Measurements from ENCODE around the gene PAPPA2. TPM values are rescaled to one million over a fixed set of nuclear protein-coding genes. Genes with fewer than 3 reads are reported as not detected.
"Not testable (repeated sequence)": the region's sequence is repeated elsewhere in the genome, so short reads cannot be mapped to it uniquely, and the experiment has no call there.

Gene PAPPA2
- total and polyA plus RNA-seq, 12 donors: 0.03 to 0.87 (median 0.10) TPM; not detected in 1

- Histone ChIP-seq H3K27ac (no peak overlapping the region), H3K4me1 (replicated peaks in 1 of 2) (no peaks in the 10 kb centered on the region), H3K36me3 (replicated peaks in 1 of 2) (no peaks in the 10 kb centered on the region), H3K9me3 (replicated peaks in 1 of 3) (no peaks in the 10 kb centered on the region), H3K27me3 (no peaks in the 10 kb centered on the region), H3K4me3 (no peak overlapping the region)
- WGBS, 4 donors: 55 to 71% (median 60%) methylated on average over 4 of the region's 4 CpGs
- intact Hi-C loops (cut with DNase I): no loop called here
- no peak for DNase-seq
- TF ChIP-seq POLR2A (IDR thresholded peaks at IDR 0.05) (no peak), CTCF (IDR thresholded peaks at IDR 0.05) (no peak)
Measured at GRCh38 chr1:176448340-176448739, 14.6 kb upstream of the PAPPA2 start.

GRCh38 chr1:176450526-176450925, 12.4 kb upstream of the PAPPA2 start:
- no peak overlapping the region for H3K4me3 ChIP-seq
- H3K27ac ChIP-seq: no peak overlapping the region
- no peak for TF ChIP-seq POLR2A (IDR thresholded peaks at IDR 0.05)
- TF ChIP-seq CTCF (IDR thresholded peaks at IDR 0.05): no peak
- no peaks in the 10 kb centered on the region for H3K9me3 ChIP-seq (replicated peaks in 1 of 3)
- no peaks in the 10 kb centered on the region for H3K4me1 ChIP-seq (replicated peaks in 1 of 2)
- intact Hi-C loops (cut with DNase I): no loop called here
- 38 to 69% (median 62%) methylated on average over 1 of the region's 1 CpG for WGBS, 4 donors
- H3K36me3 ChIP-seq (replicated peaks in 1 of 2): no peaks in the 10 kb centered on the region
- H3K27me3 ChIP-seq: no peaks in the 10 kb centered on the region
- DNase-seq: no peak

GRCh38 chr1:176451741-176452140, 11.2 kb upstream of the PAPPA2 start:
- H3K4me3 ChIP-seq; H3K4me1 ChIP-seq (replicated peaks in 1 of 2): not testable (repeated sequence)
- WGBS, 4 donors: 60 to 82% (median 69%) methylated on average over 2 of the region's 2 CpGs

GRCh38 chr1:176456795-176457194, 6.2 kb upstream of the PAPPA2 start:
- no peaks in the 10 kb centered on the region for H3K4me1 ChIP-seq (replicated peaks in 1 of 2)
- no peaks in the 10 kb centered on the region for H3K36me3 ChIP-seq (replicated peaks in 1 of 2)
- H3K27me3 ChIP-seq: no peaks in the 10 kb centered on the region
- no peak for DNase-seq
- H3K9me3 ChIP-seq (replicated peaks in 1 of 3): no peaks in the 10 kb centered on the region
- WGBS, 4 donors: 79 to 84% (median 82%) methylated on average over 8 of the region's 8 CpGs
- TF ChIP-seq CTCF (IDR thresholded peaks at IDR 0.05) (no peak), POLR2A (IDR thresholded peaks at IDR 0.05) (no peak)
- no peak overlapping the region for H3K4me3 ChIP-seq
- H3K27ac ChIP-seq: no peak overlapping the region
- intact Hi-C loops (cut with DNase I): no loop called here

More at GRCh38 chr1:176451741-176452140, 11.2 kb upstream of the PAPPA2 start:
- H3K27me3 ChIP-seq; intact Hi-C loops (cut with DNase I); H3K27ac ChIP-seq; H3K36me3 ChIP-seq (replicated peaks in 1 of 2); H3K9me3 ChIP-seq (replicated peaks in 1 of 3); DNase-seq: not testable (repeated sequence)

GRCh38 chr1:176460544-176461336, 2.2 kb upstream of the PAPPA2 start:
- H3K36me3 ChIP-seq (replicated peaks in 1 of 2): no peaks in the 10 kb centered on the region
- TF ChIP-seq POLR2A (IDR thresholded peaks at IDR 0.05) (no peak), CTCF (IDR thresholded peaks at IDR 0.05) (no peak)
- no peak for DNase-seq
- 22 to 60% (median 47%) methylated on average over 1 to 2 of the region's 2 CpGs for WGBS, 4 donors
- no peaks in the 10 kb centered on the region for H3K4me1 ChIP-seq (replicated peaks in 1 of 2)
- H3K27ac ChIP-seq: no peak overlapping the region
- H3K4me3 ChIP-seq: no peak overlapping the region
- H3K9me3 ChIP-seq (replicated peaks in 1 of 3): no peaks in the 10 kb centered on the region
- intact Hi-C loops (cut with DNase I): no loop called here
- no peaks in the 10 kb centered on the region for H3K27me3 ChIP-seq
